NCI-H2107 treated with DMSO at 0.1 percent for 48 hours (cell line): ENCODE data around the gene CAMTA2.

ENCODE experiments used
- DNase-seq: peaks from one replicate; lab custom pipeline; 2025; ENCODE audit not compliant: unreplicated experiment; lab: John Stamatoyannopoulos, UW

The CAMTA2 gene

DNA sequence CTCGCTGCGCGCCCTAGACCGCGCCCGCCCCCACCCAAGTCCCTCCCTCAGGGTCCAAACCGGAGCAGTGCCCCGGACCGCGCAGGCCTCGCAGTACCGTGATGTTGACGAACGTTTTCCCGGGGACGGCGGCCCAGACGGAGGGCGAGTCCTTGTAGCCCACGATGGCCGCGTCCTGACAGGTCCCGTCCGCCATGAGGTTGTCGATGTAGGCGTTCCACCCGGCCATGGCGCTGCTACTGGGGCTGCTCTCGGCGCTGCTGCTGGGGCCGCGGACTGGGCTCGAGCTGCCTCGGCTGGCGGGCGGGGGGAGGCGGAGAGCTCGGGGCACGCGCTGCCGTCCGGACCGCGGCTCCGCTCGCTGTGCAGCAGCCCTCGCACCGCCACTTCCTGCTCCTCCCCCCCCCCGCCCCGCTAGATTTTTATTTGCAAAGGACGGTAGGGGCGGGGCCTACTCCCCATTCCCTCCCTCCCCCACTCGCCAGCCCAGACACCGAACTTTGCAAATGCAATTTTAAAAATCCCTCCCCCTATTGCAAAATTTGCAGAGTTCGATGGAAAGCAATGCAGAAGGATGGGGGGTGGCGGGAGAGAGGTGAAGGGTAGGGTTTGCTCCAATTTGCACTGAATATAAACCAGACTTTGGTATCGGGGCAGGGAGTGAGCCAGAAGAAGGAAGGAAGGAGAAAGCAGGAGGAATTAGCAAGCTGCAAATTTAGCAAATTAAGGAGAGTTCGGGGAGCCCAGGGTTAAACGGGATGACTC lies 39.1 kb downstream of the CAMTA2 start, which contains the start of gene PFN1:
TSS of gene PFN1 (minus strand) at position 365 of the 765 bp plus-strand sequence. CDS start at position 229, 136 bp downstream.
- peak; percentile 43 for DNase-seq

DNA sequence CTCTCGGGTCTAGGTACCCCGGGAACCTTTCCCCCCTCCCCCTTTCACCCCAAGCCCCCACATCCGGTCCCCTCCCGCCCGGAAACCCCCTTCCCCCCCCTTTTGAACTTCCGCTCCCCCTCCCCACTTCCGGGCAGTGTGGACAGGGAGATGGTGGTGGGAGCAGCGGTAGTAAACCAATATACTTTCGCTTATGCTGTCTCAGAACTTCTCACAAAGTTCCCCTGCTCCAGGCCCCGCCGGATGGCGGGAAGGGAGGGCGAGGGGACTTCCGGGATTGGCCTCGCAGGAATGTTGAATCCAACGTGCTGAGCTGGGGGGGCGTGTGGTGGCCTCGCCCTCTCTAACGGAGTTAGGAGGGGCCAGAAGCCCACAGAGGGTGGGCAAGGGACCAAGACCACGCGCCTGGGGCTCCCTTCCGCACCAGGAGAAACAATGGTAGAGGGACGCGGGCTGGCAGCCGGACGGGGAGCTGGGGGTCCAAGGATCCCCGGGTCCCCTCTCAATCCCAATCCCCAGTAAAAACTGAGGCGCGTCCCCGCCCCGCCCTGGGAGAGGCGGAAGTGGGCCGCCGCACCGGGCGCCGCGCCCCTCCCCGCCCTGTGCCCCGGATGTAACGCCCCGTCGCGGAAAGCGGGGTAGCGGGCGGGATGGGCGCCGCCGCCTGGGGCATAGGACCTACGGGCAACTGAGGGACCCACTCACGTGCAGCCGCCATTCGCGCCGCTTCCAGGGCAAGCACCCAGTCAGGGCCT lies 39.9 kb downstream of the CAMTA2 start:
- no peak for DNase-seq

- no peak for DNase-seq
These were observed 40.5 kb downstream of the CAMTA2 start for GRCh38 chr17:4947010-4947410.

DNA sequence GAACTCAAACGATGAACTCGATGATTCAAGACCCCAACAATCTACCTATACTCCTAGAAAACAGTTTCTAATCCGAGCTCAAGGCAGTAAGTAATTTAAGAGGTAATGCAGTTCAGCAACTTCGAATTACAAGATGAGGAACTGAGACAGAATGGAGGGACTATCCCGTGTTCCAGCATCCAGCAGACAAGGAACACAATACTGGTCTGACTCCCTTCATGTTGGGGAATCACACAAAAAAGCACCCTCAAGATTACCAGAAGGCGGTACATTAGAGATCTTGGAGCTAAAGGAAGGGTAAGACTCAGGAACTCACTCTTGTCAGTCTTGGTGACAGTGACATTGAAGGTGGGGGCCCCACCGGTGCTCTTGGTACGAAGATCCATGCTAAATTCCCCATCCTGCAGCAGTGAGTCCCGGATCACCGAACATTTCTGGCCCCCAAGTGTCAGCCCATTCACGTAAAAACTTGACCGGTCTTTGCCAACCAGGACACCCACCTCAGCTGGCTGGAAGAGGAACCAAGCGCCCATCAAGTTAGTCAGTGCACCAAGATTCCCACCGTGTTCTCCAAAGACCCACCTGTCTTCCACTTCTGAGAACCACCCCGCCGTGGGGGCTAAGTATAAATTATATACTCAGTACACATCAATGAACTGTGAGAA lies 41.0 kb downstream of the CAMTA2 start:
- no peak for DNase-seq

DNA sequence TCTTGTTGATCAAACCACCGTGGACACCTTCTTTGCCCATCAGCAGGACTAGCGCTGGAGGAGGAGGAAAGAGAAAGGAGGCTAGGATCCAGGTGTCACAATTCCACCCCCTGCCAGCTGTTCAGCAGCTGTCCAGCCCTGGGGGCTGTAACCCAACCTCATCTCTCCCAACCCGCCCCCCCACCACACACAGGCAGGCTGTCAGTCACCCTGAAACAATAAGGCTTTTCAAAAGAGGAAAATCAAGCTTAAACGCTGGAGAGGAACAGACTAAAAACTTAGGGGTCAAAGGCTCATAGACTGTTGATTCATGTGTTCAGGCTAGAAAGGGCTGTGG lies 41.6 kb downstream of the CAMTA2 start:
- DNase-seq, result no peak

GRCh38 chr17:4945176-4945943 lies 42.1 kb downstream of the CAMTA2 start:
- DNase-seq, result no peak

DNA sequence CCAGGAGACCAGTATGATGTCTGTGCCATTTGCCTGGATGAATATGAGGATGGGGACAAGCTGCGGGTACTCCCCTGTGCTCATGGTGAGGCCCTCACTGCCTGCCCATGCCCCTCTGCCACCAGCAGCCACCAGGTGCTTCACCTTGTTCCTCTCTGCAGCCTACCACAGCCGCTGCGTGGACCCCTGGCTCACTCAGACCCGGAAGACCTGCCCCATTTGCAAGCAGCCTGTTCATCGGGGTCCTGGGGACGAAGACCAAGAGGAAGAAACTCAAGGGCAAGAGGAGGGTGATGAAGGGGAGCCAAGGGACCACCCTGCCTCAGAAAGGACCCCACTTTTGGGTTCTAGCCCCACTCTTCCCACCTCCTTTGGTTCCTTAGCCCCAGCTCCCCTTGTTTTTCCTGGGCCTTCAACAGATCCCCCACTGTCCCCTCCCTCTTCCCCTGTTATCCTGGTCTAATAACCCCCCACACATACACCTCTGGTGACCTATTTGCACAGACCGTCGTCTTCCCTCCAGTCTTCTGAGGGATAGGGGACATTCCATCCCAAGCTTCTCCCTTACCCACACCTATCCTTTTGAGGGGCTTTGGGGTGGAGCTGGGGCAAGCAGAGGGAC lies 42.8 kb downstream of the CAMTA2 start:
- DNase-seq, result no peak

DNA sequence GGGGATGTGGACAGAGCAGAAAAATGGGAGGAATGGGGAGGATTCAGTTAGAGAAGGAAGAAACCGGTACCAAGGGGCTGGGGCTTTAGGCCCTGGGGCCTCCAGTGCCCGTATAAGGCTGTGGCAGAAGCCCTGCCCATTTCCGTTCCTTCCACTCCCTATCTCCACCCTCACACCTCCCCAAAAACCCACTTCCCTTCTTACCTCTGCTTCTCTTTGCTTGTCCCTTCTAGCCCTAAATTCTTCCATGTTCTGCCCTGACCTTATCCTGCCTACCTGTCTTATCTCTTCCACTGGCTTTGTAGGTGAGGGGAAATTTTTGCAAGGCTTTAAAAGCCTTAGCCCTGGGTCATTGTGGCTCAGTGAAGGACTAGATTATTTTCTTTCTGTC lies 43.3 kb downstream of the CAMTA2 start:
- no peak for DNase-seq

GRCh38 chr17:4942760-4943508 lies 44.5 kb downstream of the CAMTA2 start:
- no peak for DNase-seq

DNA sequence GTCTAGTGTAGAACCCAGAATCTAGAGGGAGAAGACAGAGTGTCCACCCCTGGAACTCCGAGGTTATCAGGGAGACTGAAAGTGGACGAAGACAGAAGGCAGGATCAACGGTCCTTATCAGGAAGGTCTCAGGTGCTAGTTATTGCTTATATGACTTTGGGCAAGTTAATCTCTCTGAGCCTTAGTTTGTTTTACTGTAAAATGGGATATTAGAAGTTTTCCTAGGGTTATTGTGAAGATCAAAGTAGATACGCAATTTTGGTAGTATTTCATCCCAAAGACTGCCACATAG lies 46.2 kb downstream of the CAMTA2 start:
- no peak for DNase-seq

DNA sequence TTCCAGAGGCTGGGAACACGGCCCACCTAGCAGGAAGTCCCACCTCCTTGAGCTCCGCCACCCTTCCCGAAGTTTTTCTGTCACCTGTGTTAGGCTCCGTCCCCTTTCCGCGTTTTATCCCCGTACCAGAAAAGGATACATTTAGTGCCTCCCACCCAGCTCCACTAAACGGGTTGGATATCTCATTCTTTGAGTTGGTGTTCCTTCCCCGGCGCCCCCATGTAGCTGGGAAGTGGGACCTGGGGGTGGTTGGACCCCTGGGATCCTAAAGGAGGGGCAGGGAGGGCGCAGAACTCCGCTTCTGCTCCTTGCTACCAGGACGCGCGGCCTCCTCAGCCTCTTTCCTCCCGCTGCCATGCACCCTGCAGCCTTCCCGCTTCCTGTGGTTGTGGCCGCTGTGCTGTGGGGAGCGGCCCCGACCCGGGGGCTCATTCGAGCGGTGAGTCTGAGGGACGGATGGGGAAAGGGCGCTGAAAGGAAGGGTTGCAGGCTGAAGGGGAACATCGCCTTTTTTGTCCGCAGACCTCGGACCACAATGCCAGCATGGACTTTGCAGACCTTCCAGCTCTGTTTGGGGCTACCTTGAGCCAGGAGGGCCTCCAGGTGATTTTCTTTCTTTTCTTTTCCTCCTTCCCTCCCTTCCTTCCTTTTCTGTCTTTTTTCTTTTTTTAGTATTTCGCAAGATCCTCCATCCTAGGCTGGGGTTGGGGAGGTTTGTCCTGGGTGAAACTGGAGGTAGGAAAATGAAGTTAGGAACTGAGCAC lies 46.7 kb downstream of the CAMTA2 start:
- no peak for DNase-seq

DNA sequence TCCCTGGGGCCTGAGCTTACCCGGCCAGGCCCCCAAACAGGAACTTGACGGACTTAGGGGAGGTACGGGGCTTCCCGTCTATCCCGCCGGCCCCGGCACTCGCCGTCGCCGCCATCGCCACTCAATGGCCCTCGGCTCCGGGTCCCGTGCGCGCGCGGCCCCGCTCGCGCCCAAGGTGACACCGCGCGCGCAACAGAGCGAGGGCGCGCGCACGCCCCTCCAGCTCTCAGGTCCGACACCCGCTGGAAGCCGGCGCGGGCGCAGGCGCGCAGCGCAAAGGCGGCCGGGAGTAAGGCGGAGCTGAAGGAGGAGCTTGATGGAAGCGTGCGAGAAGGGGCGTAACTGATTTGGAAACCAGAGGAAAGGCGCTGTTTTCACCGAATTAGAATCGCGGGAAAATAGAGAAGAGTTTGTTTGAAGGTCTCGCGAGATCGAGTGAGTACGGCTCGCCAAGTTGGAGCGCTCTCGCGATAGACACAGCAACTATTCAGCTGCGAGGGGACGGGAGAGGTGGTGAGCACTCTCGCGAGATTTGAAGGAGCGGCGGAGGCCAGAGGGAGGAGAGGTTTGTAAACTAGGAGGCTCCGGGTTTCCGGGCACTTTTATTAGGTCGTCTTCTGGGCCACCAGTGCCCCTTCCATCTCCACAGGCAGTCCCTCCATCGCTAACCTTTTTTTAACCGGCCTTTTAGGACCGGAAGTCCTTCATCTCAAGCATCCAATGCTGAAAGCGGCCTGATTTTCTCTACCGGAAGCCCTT lies 47.5 kb downstream of the CAMTA2 start, which contains the start of the genes RNF167 and SLC25A11:
TSS of gene RNF167 (plus strand) at position 473 of the 759 bp plus-strand sequence. CDS start 642 bp downstream, outside the sequence.
TSS of gene SLC25A11 (minus strand) at position 251 of the 759 bp plus-strand sequence. CDS start at position 115, 136 bp downstream.
- DNase-seq, result peak; percentile 82

DNA sequence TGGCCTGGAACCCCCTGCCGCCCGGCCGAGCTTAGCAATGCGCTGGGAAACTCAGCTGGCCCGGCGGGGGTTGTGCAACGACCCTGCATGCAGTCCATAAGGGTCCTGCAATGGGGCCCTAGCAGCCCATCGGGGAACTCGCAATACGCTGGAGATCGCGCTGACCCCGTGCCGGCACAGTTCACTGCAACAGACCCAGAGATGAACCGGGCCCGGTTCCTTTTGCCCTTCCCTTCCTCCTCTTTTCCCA lies 48.0 kb downstream of the CAMTA2 start:
- no peak for DNase-seq

- DNase-seq, result no peak
These were observed 48.6 kb downstream of the CAMTA2 start for GRCh38 chr17:4938688-4939545.

- no peak for DNase-seq
These were observed 49.4 kb downstream of the CAMTA2 start for GRCh38 chr17:4938069-4938491.

- DNase-seq, result no peak
These were observed 49.9 kb downstream of the CAMTA2 start for GRCh38 chr17:4937553-4937952.

- no peak for DNase-seq
These were observed 51.0 kb downstream of the CAMTA2 start for GRCh38 chr17:4936436-4936835.

DNA sequence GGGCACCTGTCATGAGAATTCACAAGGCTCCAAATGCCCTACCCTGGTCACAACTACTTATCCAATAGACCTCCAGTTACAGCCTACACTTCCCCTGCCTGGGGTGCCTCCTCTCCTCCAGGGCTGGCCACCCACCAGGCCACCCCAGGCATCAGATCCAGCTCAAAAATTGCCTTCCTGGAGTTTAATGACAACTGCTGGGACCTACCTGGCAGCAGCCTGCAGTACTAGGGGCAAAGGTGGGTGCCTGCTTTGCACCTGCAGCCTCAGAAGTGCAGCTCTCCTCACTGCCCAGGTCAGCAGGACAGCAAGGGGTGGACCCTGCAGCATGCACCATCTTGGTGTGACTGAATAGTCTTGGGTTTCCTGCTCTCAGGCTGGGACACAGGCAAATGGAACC lies 51.8 kb downstream of the CAMTA2 start:
- DNase-seq, result no peak
